GM10847 (cell line): ENCODE data around the gene TRPM1.

Source experiments
- POLR2A ChIP-seq: IDR thresholded peaks from 2 replicates; pipeline ENCODE4 v1.6.1; 2011; ENCODE audit not compliant: insufficient read length; ENCODE audit errors: extremely low read depth

The TRPM1 gene

GRCh38 chr15:31021067-31021665, 80.4 kb downstream of the TRPM1 start:
- TF ChIP-seq POLR2A = no peak

GRCh38 chr15:31020542-31020941, 81.0 kb downstream of the TRPM1 start:
- no peak for TF ChIP-seq POLR2A

GRCh38 chr15:31019986-31020385, 81.5 kb downstream of the TRPM1 start:
- no peak for TF ChIP-seq POLR2A

GRCh38 chr15:31017311-31017710, 84.2 kb downstream of the TRPM1 start:
- TF ChIP-seq POLR2A = no peak

- TF ChIP-seq POLR2A = no peak
These were observed 85.0 kb downstream of the TRPM1 start for GRCh38 chr15:31016446-31016915.

GRCh38 chr15:31014608-31014925, 87.0 kb downstream of the TRPM1 start:
- TF ChIP-seq POLR2A = no peak

- TF ChIP-seq POLR2A = no peak
These were observed 87.5 kb downstream of the TRPM1 start for GRCh38 chr15:31013863-31014607.

- TF ChIP-seq POLR2A = no peak
These were observed 89.1 kb downstream of the TRPM1 start for GRCh38 chr15:31012455-31012854.

GRCh38 chr15:31010036-31010435, 91.5 kb downstream of the TRPM1 start:
- TF ChIP-seq POLR2A = no peak

GRCh38 chr15:31005660-31006059, 95.9 kb downstream of the TRPM1 start:
- TF ChIP-seq POLR2A = no peak

GRCh38 chr15:31004220-31004733, 97.2 kb downstream of the TRPM1 start:
- no peak for TF ChIP-seq POLR2A

GRCh38 chr15:31001702-31002101, 99.8 kb downstream of the TRPM1 start:
- TF ChIP-seq POLR2A = no peak

- TF ChIP-seq POLR2A = no peak
These were observed 101.8 kb downstream of the TRPM1 start for GRCh38 chr15:30999729-31000128.

- TF ChIP-seq POLR2A = no peak
These were observed 104.3 kb downstream of the TRPM1 start for GRCh38 chr15:30997270-30997669.

GRCh38 chr15:30992249-30992864, 109.2 kb downstream of the TRPM1 start:
- TF ChIP-seq POLR2A = no peak
